IMR-90 (cell line): Measurements from ENCODE around the gene DUSP7. TPM values are rescaled to one million over a fixed set of nuclear protein-coding genes. Genes with fewer than 3 reads are reported as not detected.

Experiments used
- ATAC-seq: fragments of 200-7000 bp; cut with Tn5 transposase; 2 replicates; pipeline ENCODE4 v1.9.1; 2020; ENCODE audit warnings: low read depth, mild to moderate bottlenecking, moderate library complexity
- BruUV-seq: library from RNA; stranded (reverse); fragments of 400-500 nt; replicated peaks from 2 replicates; lab custom pipeline; 2021; lab: Mats Ljungman, UMichigan
- CTCF ChIA-PET: fragments of 300-600 bp; formaldehyde crosslinking; extraction: SDS; loops from one replicate; lab custom pipeline; 2021; ENCODE audit warnings: antibody characterized with exemption; lab: Yijun Ruan, JAX
- POLR2A ChIA-PET: fragments of 300-600 bp; sonication (Branson Sonifier 250); formaldehyde crosslinking; loops from one replicate; lab custom pipeline; 2022; ENCODE audit warnings: antibody characterized with exemption; ENCODE audit not compliant: unreplicated experiment; lab: Charles Lee
- DNase-seq: peaks from one replicate; pipeline ENCODE4 v3.0.0; 2013
- H2AFZ ChIP-seq: replicated peaks from 2 replicates; pipeline ENCODE3; 2013; ENCODE audit warnings: low read length, mild to moderate bottlenecking; ENCODE audit not compliant: poor library complexity
- H2AK5ac ChIP-seq: 2 replicates; pipeline ENCODE4 v1.6.1; 2013; ENCODE audit warnings: low read depth, low read length, inconsistent platforms
- H2AK9ac ChIP-seq: replicated peaks from 2 replicates; pipeline ENCODE3; 2013; ENCODE audit warnings: mild to moderate bottlenecking, low read depth, low read length, moderate library complexity; ENCODE audit not compliant: poor library complexity
- H2BK120ac ChIP-seq: 2 replicates; pipeline ENCODE4 v1.6.1; 2013; ENCODE audit warnings: low read depth, low read length, inconsistent platforms
- H2BK15ac ChIP-seq: 3 replicates; pipeline ENCODE4 v1.6.1; 2013; ENCODE audit warnings: low read depth, low read length, inconsistent platforms
- H2BK20ac ChIP-seq: 2 replicates; pipeline ENCODE4 v1.6.1; 2013; ENCODE audit warnings: low read depth, mild to moderate bottlenecking, inconsistent platforms, low read length, moderate library complexity
- H2BK5ac ChIP-seq: 2 replicates; pipeline ENCODE4 v1.6.1; 2013; ENCODE audit warnings: mild to moderate bottlenecking, low read depth, low read length, inconsistent platforms; ENCODE audit not compliant: poor library complexity, severe bottlenecking
- H3K14ac ChIP-seq: replicated peaks from 2 replicates; pipeline ENCODE4 v1.6.1; 2013; ENCODE audit warnings: low read depth, low read length, inconsistent platforms
- H3K18ac ChIP-seq: 2 replicates; pipeline ENCODE4 v1.6.1; 2013; ENCODE audit warnings: low read depth, low read length, control low read depth
- H3K23ac ChIP-seq: 2 replicates; pipeline ENCODE4 v1.6.1; 2013; ENCODE audit warnings: low read depth, low read length, inconsistent platforms
- H3K27ac ChIP-seq: 2 replicates; pipeline ENCODE4 v1.5.1; 2013; ENCODE audit warnings: mild to moderate bottlenecking, control low read depth, low read length; ENCODE audit not compliant: insufficient read depth
- H3K27me3 ChIP-seq: 2 replicates; pipeline ENCODE4 v1.6.1; 2013; ENCODE audit warnings: low read length; ENCODE audit not compliant: control insufficient read depth, insufficient read depth
- H3K36me3 ChIP-seq: 2 replicates; pipeline ENCODE4 v1.6.1; 2013; ENCODE audit warnings: low read length, mixed read lengths; ENCODE audit not compliant: control insufficient read depth, insufficient read depth
- H3K4ac ChIP-seq: 2 replicates; pipeline ENCODE4 v1.6.1; 2013; ENCODE audit warnings: low read depth, low read length, inconsistent platforms
- H3K4me1 ChIP-seq: 2 replicates; pipeline ENCODE4 v1.6.1; 2013; ENCODE audit warnings: low read length, mixed read lengths; ENCODE audit not compliant: control insufficient read depth, insufficient read depth
- H3K4me2 ChIP-seq: 2 replicates; pipeline ENCODE4 v1.6.1; 2013; ENCODE audit warnings: low read depth, mild to moderate bottlenecking, control low read depth, low read length, moderate library complexity
- H3K4me3 ChIP-seq: 2 replicates; pipeline ENCODE4 v1.5.1; 2013; ENCODE audit warnings: low read depth, mild to moderate bottlenecking, control low read depth, low read length, moderate library complexity; ENCODE audit not compliant: insufficient read depth
- H3K56ac ChIP-seq: 2 replicates; pipeline ENCODE4 v1.6.1; 2013; ENCODE audit warnings: low read length, inconsistent platforms; ENCODE audit not compliant: insufficient read depth; ENCODE audit errors: extremely low read depth
- H3K79me1 ChIP-seq, 2 experiments: 2 replicates each; pipeline ENCODE4 v1.6.1; 2013; ENCODE audit warnings: low read length in 2 of 2, inconsistent platforms in 1 of 2, low read depth in 1 of 2
- H3K9ac ChIP-seq: 2 replicates; pipeline ENCODE4 v1.6.1; 2013; ENCODE audit warnings: low read depth, low read length, control low read depth
- H3K9me1 ChIP-seq: 2 replicates; pipeline ENCODE4 v1.6.1; 2013; ENCODE audit warnings: low read length, inconsistent platforms; ENCODE audit not compliant: insufficient read depth
- H3K9me3 ChIP-seq: 2 replicates; pipeline ENCODE4 v1.6.1; 2013; ENCODE audit warnings: low read length; ENCODE audit not compliant: control insufficient read depth, insufficient read depth
- H4K20me1 ChIP-seq: 2 replicates; pipeline ENCODE4 v1.6.1; 2013; ENCODE audit warnings: low read length, inconsistent platforms; ENCODE audit not compliant: insufficient read depth
- H4K5ac ChIP-seq: 2 replicates; pipeline ENCODE4 v1.6.1; 2013; ENCODE audit warnings: mild to moderate bottlenecking, low read depth, low read length, control low read depth
- H4K8ac ChIP-seq, 2 experiments: 2 replicates each; pipeline ENCODE4 v1.6.1; 2013; ENCODE audit warnings: low read depth in 2 of 2, low read length in 2 of 2, control low read depth in 1 of 2, inconsistent platforms in 1 of 2
- H4K91ac ChIP-seq: 2 replicates; pipeline ENCODE4 v1.6.1; 2013; ENCODE audit warnings: low read depth, low read length, inconsistent platforms; ENCODE audit not compliant: insufficient read depth
- CEBPB ChIP-seq: IDR thresholded peaks from 2 replicates; pipeline ENCODE4 v1.6.1; 2012; ENCODE audit warnings: low read depth, low read length, improper control_type of control experiment
- ELK1 ChIP-seq: fragments of 150-350 bp; IDR thresholded peaks from 2 replicates; pipeline ENCODE4 v1.6.1; 2016; ENCODE audit warnings: low read depth, mild to moderate bottlenecking, low read length, moderate library complexity, borderline replicate concordance
- NFE2L2 ChIP-seq: fragments of 150-350 bp; IDR thresholded peaks from 2 replicates; pipeline ENCODE4 v1.6.1; 2016; ENCODE audit warnings: low read depth, mild to moderate bottlenecking, low read length
- POLR2A ChIP-seq: IDR thresholded peaks from 2 replicates; pipeline ENCODE4 v1.6.1; 2012; ENCODE audit warnings: mild to moderate bottlenecking, low read depth, low read length
- RCOR1 ChIP-seq: IDR thresholded peaks from 2 replicates; pipeline ENCODE4 v1.6.1; 2012; ENCODE audit warnings: mild to moderate bottlenecking, low read length, improper control_type of control experiment; ENCODE audit not compliant: insufficient replicate concordance
- SMC3 ChIP-seq: fragments of 150-350 bp; IDR thresholded peaks from 2 replicates; pipeline ENCODE4 v1.6.1; 2016; ENCODE audit warnings: low read depth, mild to moderate bottlenecking, antibody characterized with exemption, low read length, moderate library complexity
- USF2 ChIP-seq: fragments of 150-350 bp; IDR thresholded peaks from 2 replicates; pipeline ENCODE4 v1.6.1; 2017; ENCODE audit warnings: mild to moderate bottlenecking, antibody characterized with exemption, low read length, low read depth
- WGBS, 2 experiments: methylation state at CpG; one replicate each; pipeline versions ENCODE4 v1.1.5 to v1.1.7; 2013; ENCODE audit warnings: missing lambda C conversion rate in 2 of 2; ENCODE audit not compliant: insufficient read length in 1 of 2; ENCODE audit errors: extremely low coverage in 2 of 2; 5-methylcytosine and 5-hydroxymethylcytosine counted together
- dilution Hi-C: fragments of 300-500 bp; cut with HindIII; formaldehyde crosslinking; loops from one replicate; pipeline ENCODE4 v1.14.3; 2018; ENCODE audit warnings: low sequenced_read_pairs; ENCODE audit not compliant: unreplicated experiment
- in situ Hi-C: fragments of 300-500 bp; cut with MboI; formaldehyde crosslinking; loops from 3 replicates; pipeline ENCODE4 v1.14.3; 2019; ENCODE audit warnings: low sequenced_read_pairs, inconsistent platforms, mixed read lengths
- intact Hi-C: fragments of 100-400 bp; cut with micrococcal nuclease; formaldehyde crosslinking; loops from 2 replicates; pipeline ENCODE4 v1.10.0; 2022
- polyA plus RNA-seq, 3 experiments: library from polyadenylated mRNA; depleted of rRNA; stranded (reverse); fragments of >200 nt; gene quantifications; 2 replicates each; pipeline ENCODE4 v1.2.3, GENCODE V29; 2012; ENCODE audit warnings: low replicate concordance in 1 of 3
- total RNA-seq: library from RNA; depleted of rRNA; stranded (reverse); fragments of >200 nt; gene quantifications from 2 replicates; pipeline ENCODE4 v1.2.3, GENCODE V29; 2012

The DUSP7 gene
- total and polyA plus RNA-seq, 2 of the 4 experiments (the other 2 are of a cell fraction), result 9.3 to 24.0 TPM

GRCh38 chr3:52039846-52040245 is 16.5 kb downstream of the DUSP7 start:
- Histone ChIP-seq H3K23ac (no peak overlapping the region), H3K9me3 (no peaks in the 10 kb centered on the region), H2BK5ac (no peak overlapping the region), H3K4me2 (no peak overlapping the region), H3K9ac (no peak overlapping the region), H2BK20ac (no peak overlapping the region), H3K4me3 (no peak overlapping the region), H3K79me1 (no peaks in the 10 kb centered on the region), H3K4me1 (no peaks in the 10 kb centered on the region), H3K18ac (no peak overlapping the region), H3K56ac (no peak overlapping the region), H3K27me3 (no peaks in the 10 kb centered on the region; the same call in 1 of the 2 replicates), H2AK5ac (no peak overlapping the region), H3K36me3 (no peaks in the 10 kb centered on the region), H2AFZ (peak overlapping the region; percentile 4), H4K91ac (no peak overlapping the region), H2AK9ac (no peak overlapping the region), H4K20me1 (no peaks in the 10 kb centered on the region), H2BK15ac (no peak overlapping the region), H2BK120ac (no peak overlapping the region), H4K5ac (no peak overlapping the region), H3K14ac (no peak overlapping the region), H3K9me1 (no peaks in the 10 kb centered on the region; the same call in 1 of the 2 replicates), H4K8ac (no peak overlapping the region; a peak in 1 of 4 replicates), H3K27ac (no peak overlapping the region), H3K4ac (no peak overlapping the region)
- DNase-seq (no peak), ATAC-seq (no peak)
- ChIA-PET CTCF (no interaction called here), POLR2A (no interaction called here)
- 28% methylated on average over 10 of the region's 17 CpGs; no CpG with 5 or more reads in 1 of the 2 experiments for WGBS, 2 experiments
- intact Hi-C loops (no loop called here), dilution Hi-C loops (no loop called here), in situ Hi-C loops (no loop called here)
- TF ChIP-seq NFE2L2 (no peak), RCOR1 (no peak), USF2 (no peak), CEBPB (no peak), ELK1 (no peak), SMC3 (no peak), POLR2A (no peak)
- BruUV-seq, result no TSS peak
